ENCODE results near the gene OXA1L.
"Not testable (repeated sequence)": the region's sequence is repeated elsewhere in the genome, so short reads cannot be mapped to it uniquely, and the experiment has no call there.

OXA1L gene

DNA sequence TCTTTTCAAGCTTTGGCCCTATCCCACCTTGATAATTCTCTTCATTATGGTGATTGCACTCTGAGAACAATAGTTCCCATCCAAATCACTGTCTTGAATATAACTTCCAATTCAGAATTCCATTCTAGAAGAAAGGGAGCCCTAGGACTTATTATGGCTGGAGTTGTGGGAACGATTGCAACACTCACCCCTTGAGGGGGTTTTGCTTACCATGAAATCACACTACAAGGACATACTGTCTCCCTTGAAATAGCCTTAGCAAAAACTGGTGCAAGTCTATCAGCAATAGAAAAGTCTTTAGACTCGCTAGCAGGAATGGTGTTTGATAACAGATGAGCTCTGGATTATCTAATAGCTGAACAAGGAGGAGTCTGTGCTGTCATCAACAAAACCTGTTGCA is 31.4 kb upstream of the OXA1L start:
- no peak overlapping the region for H3K4me3 ChIP-seq (ENCODE audit: low read depth, low read length)
- TF ChIP-seq, protein P1, sequence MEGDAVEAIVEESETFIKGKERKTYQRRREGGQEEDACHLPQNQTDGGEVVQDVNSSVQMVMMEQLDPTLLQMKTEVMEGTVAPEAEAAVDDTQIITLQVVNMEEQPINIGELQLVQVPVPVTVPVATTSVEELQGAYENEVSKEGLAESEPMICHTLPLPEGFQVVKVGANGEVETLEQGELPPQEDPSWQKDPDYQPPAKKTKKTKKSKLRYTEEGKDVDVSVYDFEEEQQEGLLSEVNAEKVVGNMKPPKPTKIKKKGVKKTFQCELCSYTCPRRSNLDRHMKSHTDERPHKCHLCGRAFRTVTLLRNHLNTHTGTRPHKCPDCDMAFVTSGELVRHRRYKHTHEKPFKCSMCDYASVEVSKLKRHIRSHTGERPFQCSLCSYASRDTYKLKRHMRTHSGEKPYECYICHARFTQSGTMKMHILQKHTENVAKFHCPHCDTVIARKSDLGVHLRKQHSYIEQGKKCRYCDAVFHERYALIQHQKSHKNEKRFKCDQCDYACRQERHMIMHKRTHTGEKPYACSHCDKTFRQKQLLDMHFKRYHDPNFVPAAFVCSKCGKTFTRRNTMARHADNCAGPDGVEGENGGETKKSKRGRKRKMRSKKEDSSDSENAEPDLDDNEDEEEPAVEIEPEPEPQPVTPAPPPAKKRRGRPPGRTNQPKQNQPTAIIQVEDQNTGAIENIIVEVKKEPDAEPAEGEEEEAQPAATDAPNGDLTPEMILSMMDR (IDR thresholded peaks at IDR 0.05; ENCODE audit: low read depth, low read length) = no peak

DNA sequence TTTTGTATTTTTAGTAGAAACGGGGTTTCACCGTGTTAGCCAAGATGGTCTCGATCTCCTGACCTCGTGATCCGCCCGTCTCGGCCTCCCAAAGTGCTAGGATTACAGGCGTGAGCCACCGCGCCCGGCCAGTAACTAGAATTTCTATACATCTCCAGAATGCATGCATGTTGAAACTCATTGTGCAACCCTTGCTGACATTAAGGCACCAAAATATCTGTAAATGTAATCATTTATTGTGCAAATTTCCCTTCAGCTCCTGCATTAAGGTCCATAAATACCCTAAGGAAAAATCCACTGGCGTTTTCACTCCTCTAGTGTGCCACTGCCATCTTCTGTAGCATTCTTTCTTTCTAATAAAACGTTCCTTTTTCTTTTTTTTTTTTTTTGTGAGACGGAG is 30.1 kb upstream of the OXA1L start:
- H3K4me3 ChIP-seq (ENCODE audit: low read depth, low read length) = not testable (repeated sequence)

DNA sequence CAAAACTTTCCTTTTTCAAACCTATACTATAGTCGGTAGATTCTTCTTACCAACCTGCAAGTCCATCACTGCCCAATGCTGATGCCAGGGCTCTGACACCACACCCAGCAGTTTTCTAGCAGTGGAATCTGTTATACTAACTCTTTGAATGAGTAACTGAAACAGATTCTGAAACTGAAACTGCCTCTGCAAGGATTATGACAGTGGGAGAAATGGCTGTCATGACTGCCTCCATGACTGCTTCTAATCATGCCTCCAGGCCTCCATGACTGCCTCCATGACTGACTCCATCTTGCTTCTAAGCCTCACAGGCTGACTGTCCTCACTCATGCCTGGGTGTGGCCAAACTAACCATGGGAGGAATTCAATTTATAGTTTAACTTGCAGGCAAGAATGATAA is 29.4 kb upstream of the OXA1L start:
- TF ChIP-seq, protein P1 (IDR thresholded peaks at IDR 0.05; ENCODE audit: low read depth, low read length) = no peak
- H3K4me3 ChIP-seq (ENCODE audit: low read depth, low read length) = no peak overlapping the region

DNA sequence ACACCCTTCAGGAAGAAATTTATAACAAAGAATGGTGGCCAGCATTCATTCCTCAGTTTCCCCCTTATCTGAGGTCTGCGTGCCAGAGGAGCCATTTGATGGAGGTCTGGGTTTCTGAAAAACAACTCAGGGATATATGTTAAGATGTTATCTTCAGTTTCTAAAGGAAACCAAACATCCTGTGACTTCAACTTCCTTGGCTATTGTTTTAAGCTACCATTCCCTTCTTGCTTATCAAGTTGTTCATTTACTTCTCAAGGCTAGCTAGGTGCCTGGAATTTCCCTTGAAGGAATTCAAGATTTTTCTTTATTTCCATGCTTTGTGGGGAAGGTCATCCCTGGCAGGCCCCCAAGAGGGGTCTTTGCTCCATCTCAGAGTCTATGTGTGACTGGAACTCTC is 27.1 kb upstream of the OXA1L start:
- no peak overlapping the region for H3K4me3 ChIP-seq (ENCODE audit: low read depth, low read length)
- TF ChIP-seq, protein P1 (IDR thresholded peaks at IDR 0.05; ENCODE audit: low read depth, low read length) = no peak

DNA sequence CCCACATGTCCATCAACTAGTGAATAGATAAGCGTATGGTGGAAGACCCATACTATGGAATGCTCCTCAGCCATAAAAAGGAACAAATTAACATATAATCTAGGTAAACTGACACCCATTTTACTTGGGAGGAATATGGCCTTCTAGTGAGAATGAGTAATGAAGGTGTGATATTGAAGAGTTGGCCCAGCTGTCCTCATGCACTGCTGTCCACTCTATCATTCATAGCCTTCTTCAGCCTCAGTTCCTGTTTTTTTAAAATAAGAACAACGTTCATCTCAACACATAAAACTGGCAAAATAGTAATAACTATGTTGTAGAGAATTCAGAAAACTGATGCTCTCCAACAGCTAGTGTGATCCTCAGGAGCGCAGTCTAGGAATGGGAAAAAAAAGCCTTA is 26.5 kb upstream of the OXA1L start:
- TF ChIP-seq, protein P1 (IDR thresholded peaks at IDR 0.05; ENCODE audit: low read depth, low read length) = no peak

DNA sequence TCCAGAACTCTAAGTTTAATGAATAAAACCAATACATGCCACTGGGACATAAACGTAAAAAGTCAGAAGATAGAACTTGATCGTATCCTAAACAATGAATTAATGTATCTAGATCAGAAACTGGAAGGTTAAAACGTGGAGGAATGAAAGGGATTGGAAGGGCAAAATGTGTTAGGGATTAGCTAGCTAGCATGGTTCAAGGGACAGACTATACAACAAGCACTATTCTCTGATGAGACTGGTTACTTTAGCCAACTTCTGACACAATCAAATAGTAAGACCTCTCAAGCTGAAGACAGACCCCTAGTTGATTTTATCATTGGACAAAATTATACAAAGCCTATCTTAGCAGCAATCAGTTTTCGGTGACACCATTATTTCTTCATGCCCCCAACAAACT is 18.7 kb upstream of the OXA1L start:
- TF ChIP-seq, protein P1 (IDR thresholded peaks at IDR 0.05; ENCODE audit: low read depth, low read length) = no peak
- no peak overlapping the region for H3K4me3 ChIP-seq (ENCODE audit: low read depth, low read length)

More for the DNA sequence above, 26.5 kb upstream of the OXA1L start:
- H3K4me3 ChIP-seq (ENCODE audit: low read depth, low read length) = no peak overlapping the region

DNA sequence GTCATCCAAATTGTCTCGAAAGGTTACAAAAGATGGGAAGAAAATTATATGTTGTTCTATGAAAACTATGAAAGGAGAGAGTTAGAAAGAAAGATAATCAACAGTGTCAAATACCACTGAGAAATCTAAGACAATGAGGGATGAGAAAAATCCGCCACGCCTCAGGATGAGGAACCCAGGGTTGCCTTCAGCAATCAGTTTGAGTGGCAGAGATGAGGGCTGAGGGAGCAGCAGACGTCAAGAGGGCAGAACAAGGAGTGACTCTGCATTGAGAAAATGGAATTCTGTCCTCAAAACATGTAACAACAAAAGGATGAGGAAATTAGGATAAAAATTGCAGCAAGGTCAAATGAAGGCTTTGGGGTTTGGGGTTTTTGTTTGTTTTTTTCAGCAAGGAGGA is 18.3 kb upstream of the OXA1L start:
- H3K4me3 ChIP-seq (ENCODE audit: low read depth, low read length) = no peak overlapping the region
- TF ChIP-seq, protein P1 (IDR thresholded peaks at IDR 0.05; ENCODE audit: low read depth, low read length) = no peak

DNA sequence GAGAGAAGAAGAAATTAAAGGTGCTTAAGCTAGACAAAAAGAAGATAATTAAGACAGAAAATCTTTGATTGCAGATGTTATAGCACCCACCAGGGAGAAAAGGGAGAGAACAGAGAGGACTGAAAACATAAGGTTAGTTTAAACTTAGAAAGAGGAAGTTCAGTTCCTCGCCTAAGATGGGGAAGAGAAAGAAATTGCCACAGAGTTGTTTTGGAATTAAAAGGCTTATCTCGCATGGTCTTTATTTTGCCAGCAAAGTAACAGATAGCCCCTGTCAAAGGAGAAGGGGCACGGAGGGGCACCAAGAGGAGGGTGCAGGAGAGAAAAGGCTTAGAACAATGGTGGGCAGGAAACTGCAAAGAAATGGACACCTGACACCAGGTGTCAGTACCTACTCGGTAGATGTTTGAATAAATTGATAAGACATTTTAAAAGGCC is 17.8 kb upstream of the OXA1L start:
- TF ChIP-seq, protein P1 (IDR thresholded peaks at IDR 0.05; ENCODE audit: low read depth, low read length) = no peak

More for the DNA sequence above, 17.8 kb upstream of the OXA1L start:
- no peak overlapping the region for H3K4me3 ChIP-seq (ENCODE audit: low read depth, low read length)
